ENCODE data around the gene RHOT1.

The RHOT1 gene

GRCh38 chr17:32268734-32269288 lies 126.5 kb downstream of the RHOT1 start:
- 88 to 98% methylated on average over 5 to 7 of the region's 7 CpGs for WGBS, 2 experiments (ENCODE audit: insufficient coverage in 2 of 2)
- no peaks in the 10 kb centered on the region for H3K36me3 ChIP-seq (ENCODE audit: control insufficient read depth, insufficient read depth, low read length)
- no peaks in the 10 kb centered on the region for H3K9me3 ChIP-seq (ENCODE audit: control insufficient read depth, low read length)
- H3K4me1 ChIP-seq (ENCODE audit: control insufficient read depth, insufficient read depth, low read length, poor library complexity, severe bottlenecking), result peaks cover 15% of the 10 kb centered on the region
- no peak overlapping the region for H3K4me3 ChIP-seq (ENCODE audit: extremely low read depth, insufficient read depth, low read length, poor library complexity, severe bottlenecking)
- no peak overlapping the region for H3K27ac ChIP-seq (ENCODE audit: low read depth, low read length, severe bottlenecking)

GRCh38 chr17:32269377-32269776 lies 127.1 kb downstream of the RHOT1 start:
- 79 to 83% methylated on average over 9 to 11 of the region's 11 CpGs for WGBS, 2 experiments (ENCODE audit: insufficient coverage in 2 of 2)
- Histone ChIP-seq H3K4me1 (ENCODE audit: control insufficient read depth, insufficient read depth, low read length, poor library complexity, severe bottlenecking) (peaks cover 15% of the 10 kb centered on the region), H3K27ac (ENCODE audit: low read depth, low read length, severe bottlenecking) (no peak overlapping the region)

GRCh38 chr17:32271844-32272243 lies 129.5 kb downstream of the RHOT1 start:
- WGBS, 2 experiments (ENCODE audit: insufficient coverage in 2 of 2), result 93 to 98% methylated on average over 7 of the region's 8 CpGs
- Histone ChIP-seq H3K4me1 (ENCODE audit: control insufficient read depth, insufficient read depth, low read length, poor library complexity, severe bottlenecking) (peaks cover 28% of the 10 kb centered on the region), H3K27ac (ENCODE audit: low read depth, low read length, severe bottlenecking) (no peak overlapping the region), H3K36me3 (ENCODE audit: control insufficient read depth, insufficient read depth, low read length) (no peaks in the 10 kb centered on the region), H3K9me3 (ENCODE audit: control insufficient read depth, low read length) (no peaks in the 10 kb centered on the region), H3K4me3 (ENCODE audit: extremely low read depth, insufficient read depth, low read length, poor library complexity, severe bottlenecking) (no peak overlapping the region)

More at GRCh38 chr17:32269377-32269776, 127.1 kb downstream of the RHOT1 start:
- no peaks in the 10 kb centered on the region for H3K36me3 ChIP-seq (ENCODE audit: control insufficient read depth, insufficient read depth, low read length)
- no peaks in the 10 kb centered on the region for H3K9me3 ChIP-seq (ENCODE audit: control insufficient read depth, low read length)
- H3K4me3 ChIP-seq (ENCODE audit: extremely low read depth, insufficient read depth, low read length, poor library complexity, severe bottlenecking), result no peak overlapping the region

GRCh38 chr17:32274101-32274500 lies 131.8 kb downstream of the RHOT1 start:
- 78 to 88% methylated on average over 3 to 5 of the region's 5 CpGs for WGBS, 2 experiments (ENCODE audit: insufficient coverage in 2 of 2)
- peaks cover 16% of the 10 kb centered on the region for H3K4me1 ChIP-seq (ENCODE audit: control insufficient read depth, insufficient read depth, low read length, poor library complexity, severe bottlenecking)
- no peaks in the 10 kb centered on the region for H3K9me3 ChIP-seq (ENCODE audit: control insufficient read depth, low read length)
- H3K4me3 ChIP-seq (ENCODE audit: extremely low read depth, insufficient read depth, low read length, poor library complexity, severe bottlenecking), result no peak overlapping the region
- no peak overlapping the region for H3K27ac ChIP-seq (ENCODE audit: low read depth, low read length, severe bottlenecking)
- no peaks in the 10 kb centered on the region for H3K36me3 ChIP-seq (ENCODE audit: control insufficient read depth, insufficient read depth, low read length)

- H3K36me3 ChIP-seq (ENCODE audit: control insufficient read depth, insufficient read depth, low read length), result no peaks in the 10 kb centered on the region
- no peaks in the 10 kb centered on the region for H3K9me3 ChIP-seq (ENCODE audit: control insufficient read depth, low read length)
- no peak overlapping the region for H3K27ac ChIP-seq (ENCODE audit: low read depth, low read length, severe bottlenecking)
- no peak overlapping the region for H3K4me3 ChIP-seq (ENCODE audit: extremely low read depth, insufficient read depth, low read length, poor library complexity, severe bottlenecking)
- WGBS, 2 experiments (ENCODE audit: insufficient coverage in 2 of 2), result 90 to 97% methylated on average over 5 of the region's 6 CpGs
- peaks cover 16% of the 10 kb centered on the region for H3K4me1 ChIP-seq (ENCODE audit: control insufficient read depth, insufficient read depth, low read length, poor library complexity, severe bottlenecking)
Observed at GRCh38 chr17:32274643-32275042, 132.3 kb downstream of the RHOT1 start.

Measured in mesodermal cell (in vitro differentiated cells).